ENCODE results near the gene MSMB.

The MSMB gene

GRCh38 chr10:46048152-46048551, 2.1 kb upstream of the MSMB start:
- TF ChIP-seq, protein P1, sequence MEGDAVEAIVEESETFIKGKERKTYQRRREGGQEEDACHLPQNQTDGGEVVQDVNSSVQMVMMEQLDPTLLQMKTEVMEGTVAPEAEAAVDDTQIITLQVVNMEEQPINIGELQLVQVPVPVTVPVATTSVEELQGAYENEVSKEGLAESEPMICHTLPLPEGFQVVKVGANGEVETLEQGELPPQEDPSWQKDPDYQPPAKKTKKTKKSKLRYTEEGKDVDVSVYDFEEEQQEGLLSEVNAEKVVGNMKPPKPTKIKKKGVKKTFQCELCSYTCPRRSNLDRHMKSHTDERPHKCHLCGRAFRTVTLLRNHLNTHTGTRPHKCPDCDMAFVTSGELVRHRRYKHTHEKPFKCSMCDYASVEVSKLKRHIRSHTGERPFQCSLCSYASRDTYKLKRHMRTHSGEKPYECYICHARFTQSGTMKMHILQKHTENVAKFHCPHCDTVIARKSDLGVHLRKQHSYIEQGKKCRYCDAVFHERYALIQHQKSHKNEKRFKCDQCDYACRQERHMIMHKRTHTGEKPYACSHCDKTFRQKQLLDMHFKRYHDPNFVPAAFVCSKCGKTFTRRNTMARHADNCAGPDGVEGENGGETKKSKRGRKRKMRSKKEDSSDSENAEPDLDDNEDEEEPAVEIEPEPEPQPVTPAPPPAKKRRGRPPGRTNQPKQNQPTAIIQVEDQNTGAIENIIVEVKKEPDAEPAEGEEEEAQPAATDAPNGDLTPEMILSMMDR (IDR thresholded peaks at IDR 0.05; ENCODE audit: low read depth, low read length): no peak
- no peak overlapping the region for H3K4me3 ChIP-seq (ENCODE audit: low read depth, low read length)
- DNase-seq (ENCODE audit: low read depth, low spot score): no peak
- in situ Hi-C loops (cut with HindIII; ENCODE audit: low sequenced_read_pairs): no loop called here

GRCh38 chr10:46042527-46042926, 3.5 kb downstream of the MSMB start:
- TF ChIP-seq, protein P1 (IDR thresholded peaks at IDR 0.05; ENCODE audit: low read depth, low read length): no peak
- in situ Hi-C loops (cut with HindIII; ENCODE audit: low sequenced_read_pairs): no loop called here
- no peak overlapping the region for H3K4me3 ChIP-seq (ENCODE audit: low read depth, low read length)
- DNase-seq (ENCODE audit: low read depth, low spot score): no peak

DNA sequence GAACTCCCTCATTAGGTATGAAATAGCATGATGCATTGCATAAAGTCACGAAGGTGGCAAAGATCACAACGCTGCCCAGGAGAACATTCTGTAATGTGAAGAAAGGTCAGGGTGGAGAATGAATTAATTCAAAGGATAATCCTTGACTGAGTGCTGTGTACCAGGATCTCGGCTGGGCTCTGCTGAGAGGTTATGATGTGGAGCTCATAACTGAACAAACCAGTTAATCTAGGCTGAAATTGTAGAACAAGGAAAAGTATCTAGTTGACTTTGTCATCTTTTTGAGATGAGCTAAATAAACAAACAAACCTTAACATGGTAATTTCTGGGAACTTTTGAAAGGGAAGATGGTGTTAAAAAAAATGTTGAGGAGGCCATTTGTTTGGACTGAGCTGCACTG, 6.1 kb downstream of the MSMB start:
- TF ChIP-seq, protein P1 (IDR thresholded peaks at IDR 0.05; ENCODE audit: low read depth, low read length): no peak
- no peak for DNase-seq (ENCODE audit: low read depth, low spot score)
- H3K4me3 ChIP-seq (ENCODE audit: low read depth, low read length): no peak overlapping the region
- in situ Hi-C loops (cut with HindIII; ENCODE audit: low sequenced_read_pairs): no loop called here

GRCh38 chr10:46037107-46037825, 8.8 kb downstream of the MSMB start:
- in situ Hi-C loops (cut with HindIII; ENCODE audit: low sequenced_read_pairs): no loop called here
- TF ChIP-seq, protein P1 (IDR thresholded peaks at IDR 0.05; ENCODE audit: low read depth, low read length): no peak
- H3K4me3 ChIP-seq (ENCODE audit: low read depth, low read length): no peak overlapping the region
- DNase-seq (ENCODE audit: low read depth, low spot score): no peak

GRCh38 chr10:46035923-46036849, 9.9 kb downstream of the MSMB start:
- no peak overlapping the region for H3K4me3 ChIP-seq (ENCODE audit: low read depth, low read length)
- TF ChIP-seq, protein P1 (IDR thresholded peaks at IDR 0.05; ENCODE audit: low read depth, low read length): no peak
- DNase-seq (ENCODE audit: low read depth, low spot score): no peak
- in situ Hi-C loops (cut with HindIII; ENCODE audit: low sequenced_read_pairs): no loop called here

GRCh38 chr10:46033602-46034011, 12.5 kb downstream of the MSMB start:
- TF ChIP-seq, protein P1 (IDR thresholded peaks at IDR 0.05; ENCODE audit: low read depth, low read length): no peak
- DNase-seq (ENCODE audit: low read depth, low spot score): peak; percentile 84
- no peak overlapping the region for H3K4me3 ChIP-seq (ENCODE audit: low read depth, low read length)
- in situ Hi-C loops (cut with HindIII; ENCODE audit: low sequenced_read_pairs): no loop called here
